GM21529 (cell line): Measurements from ENCODE around the gene ROS1.

Source experiments
- ATAC-seq: cut with Tn5 transposase; IDR thresholded peaks from one replicate; pipeline ENCODE4 v1.9.1; 2021; ENCODE audit not compliant: unreplicated experiment

Gene ROS1

DNA sequence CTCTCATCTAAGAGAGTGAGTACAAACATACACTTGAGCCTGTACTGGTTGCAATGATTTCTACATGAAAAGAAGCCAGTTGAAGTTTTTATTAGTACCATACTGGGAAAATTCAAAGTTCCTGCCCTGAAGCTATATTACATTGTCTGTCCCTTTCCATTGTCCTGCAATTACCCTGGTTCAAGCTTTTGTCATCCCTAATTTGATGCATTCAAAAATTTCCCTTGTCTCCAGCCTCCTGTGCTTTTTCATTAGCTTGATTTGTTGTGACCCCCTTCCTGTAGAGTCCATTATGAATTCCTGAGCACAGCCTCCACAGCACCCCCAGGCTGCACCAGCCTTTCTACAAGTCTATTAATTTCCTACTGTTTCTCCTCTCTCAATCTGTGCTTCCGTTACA lies 114.0 kb downstream of the ROS1 start:
- no peak for ATAC-seq

DNA sequence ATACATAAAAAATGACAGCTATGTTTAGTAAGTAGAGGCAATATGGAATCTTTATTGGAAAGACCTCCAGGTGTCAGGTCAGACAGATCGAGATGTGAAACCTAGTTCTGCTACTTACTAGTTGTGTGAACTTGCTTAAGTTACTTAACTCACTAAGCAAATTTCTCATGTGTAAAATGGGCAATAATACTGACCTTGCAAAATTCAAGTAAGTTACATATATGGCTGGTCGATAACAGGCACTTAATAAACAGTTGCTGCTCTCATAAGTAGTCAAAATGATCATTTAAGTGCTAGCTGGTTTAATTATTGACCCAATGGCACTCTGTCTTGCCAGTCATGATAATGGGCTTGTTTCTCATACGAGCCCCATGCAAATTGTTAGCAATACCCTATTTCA lies 114.4 kb downstream of the ROS1 start:
- ATAC-seq, result no peak

DNA sequence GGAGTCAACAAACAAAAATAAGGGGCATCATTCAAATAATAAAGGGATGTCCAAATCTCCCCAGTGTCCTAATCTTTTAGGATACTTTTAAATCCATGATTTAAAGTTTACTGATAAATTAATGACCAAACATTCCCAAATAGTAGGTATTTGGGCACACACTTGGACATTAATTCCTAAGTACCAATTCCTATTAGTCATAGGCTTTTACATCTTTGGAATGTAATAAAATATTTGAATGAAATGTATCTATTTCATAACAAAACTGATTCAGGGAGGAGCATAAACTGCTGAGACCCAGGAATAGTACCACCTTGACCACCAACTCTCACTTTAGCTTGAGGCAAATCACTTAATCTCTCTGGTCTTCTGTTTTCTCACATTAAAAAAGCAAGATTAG lies 116.1 kb downstream of the ROS1 start:
- no peak for ATAC-seq

DNA sequence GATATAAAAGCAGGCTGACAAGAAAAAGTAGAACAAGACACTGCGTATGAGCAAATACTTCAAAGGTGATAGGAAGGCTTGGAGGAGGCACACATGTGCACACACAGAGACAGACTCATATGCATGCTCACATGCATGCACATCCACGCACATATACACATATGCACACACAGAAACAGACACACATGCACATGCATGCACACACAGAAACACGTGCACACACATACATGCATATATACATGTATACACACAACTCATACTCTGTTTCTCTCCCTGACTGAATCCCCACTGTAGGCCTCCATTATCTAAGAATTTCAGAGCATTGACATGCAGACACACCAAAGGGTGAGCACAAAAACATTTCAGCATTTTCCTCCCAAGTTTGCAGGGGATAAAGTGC lies 116.7 kb downstream of the ROS1 start:
- no peak for ATAC-seq

DNA sequence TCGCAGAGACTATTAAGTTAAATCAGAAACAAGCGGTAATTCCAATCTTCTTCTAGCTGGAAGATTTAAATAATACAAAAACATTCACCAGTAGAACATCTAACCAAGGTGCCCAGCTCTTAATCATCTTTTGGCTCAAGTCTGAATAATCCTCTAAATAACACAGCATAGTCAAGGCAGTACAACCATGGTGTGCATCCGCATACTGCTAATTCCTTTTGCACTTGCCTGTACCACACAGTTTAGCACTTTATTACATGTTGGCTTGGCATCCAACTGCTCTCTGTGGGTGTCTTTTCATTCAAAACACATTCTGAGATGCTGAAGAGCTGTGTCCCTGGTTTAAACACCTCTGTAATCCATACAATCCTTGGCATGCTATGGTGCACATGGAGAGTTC lies 118.1 kb downstream of the ROS1 start:
- no peak for ATAC-seq

DNA sequence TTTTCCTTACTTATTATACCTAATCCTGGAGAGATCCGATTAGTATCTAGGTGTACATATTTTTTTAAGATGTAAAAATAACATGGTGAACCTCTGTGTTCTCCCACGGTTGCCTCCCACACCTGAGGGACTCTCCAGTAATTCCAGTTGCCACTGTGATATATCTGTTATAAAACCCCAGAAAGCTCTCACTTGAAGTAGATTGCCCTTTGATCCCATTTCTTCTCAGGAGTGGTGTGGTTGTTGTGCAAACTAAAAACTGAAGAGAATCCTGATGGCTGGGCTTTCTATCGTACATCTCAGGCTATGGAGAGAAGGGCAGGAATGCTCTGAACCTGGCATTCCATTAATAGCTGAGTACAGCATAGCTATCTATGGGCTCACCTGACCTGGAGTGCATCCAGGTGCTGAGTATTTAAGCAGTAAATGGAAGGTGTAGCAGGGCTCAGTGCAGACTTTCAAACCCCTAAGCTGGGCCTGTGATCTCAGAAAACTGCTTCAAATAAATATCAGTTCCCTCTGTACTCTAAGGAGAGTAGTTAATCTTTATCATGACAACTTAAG lies 119.4 kb downstream of the ROS1 start:
- ATAC-seq, result no peak

DNA sequence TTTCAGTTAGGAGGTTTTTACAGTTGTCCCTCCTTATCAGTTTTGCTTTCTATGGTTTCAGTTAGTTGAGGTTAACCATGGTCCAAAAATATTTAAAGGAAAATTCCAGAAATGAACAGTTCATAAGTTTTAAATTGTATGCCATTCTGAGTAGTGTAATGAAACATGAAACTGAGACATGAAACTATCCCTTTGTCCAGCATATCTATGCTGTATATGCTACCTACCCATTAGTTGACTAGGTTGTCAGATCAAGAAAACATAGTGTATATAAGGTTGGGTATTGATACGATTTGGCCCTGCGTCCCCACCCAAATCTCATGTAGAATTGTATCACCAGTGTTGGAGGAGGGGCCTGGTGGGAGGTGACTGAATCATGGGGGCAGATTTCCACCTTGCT lies 121.3 kb downstream of the ROS1 start:
- no peak for ATAC-seq

DNA sequence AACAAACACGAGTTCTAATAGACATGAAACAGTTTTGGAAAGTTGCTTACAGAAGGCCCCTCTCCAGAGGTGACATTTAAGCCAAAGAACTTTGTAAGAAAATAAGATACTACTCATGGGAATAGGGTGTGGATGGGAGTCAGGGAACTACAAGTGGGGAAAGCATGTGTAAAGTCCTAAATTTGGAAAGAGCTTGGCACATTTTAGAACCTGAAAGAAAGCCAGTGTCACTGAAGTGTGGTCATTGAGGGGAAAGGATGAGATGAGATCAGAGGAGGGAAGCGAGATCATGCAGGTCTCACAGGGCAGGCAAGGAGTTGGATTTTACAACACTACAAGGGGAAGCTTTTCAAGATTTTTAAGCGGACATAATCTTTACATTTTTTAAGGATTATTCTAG lies 122.4 kb downstream of the ROS1 start:
- no peak for ATAC-seq

DNA sequence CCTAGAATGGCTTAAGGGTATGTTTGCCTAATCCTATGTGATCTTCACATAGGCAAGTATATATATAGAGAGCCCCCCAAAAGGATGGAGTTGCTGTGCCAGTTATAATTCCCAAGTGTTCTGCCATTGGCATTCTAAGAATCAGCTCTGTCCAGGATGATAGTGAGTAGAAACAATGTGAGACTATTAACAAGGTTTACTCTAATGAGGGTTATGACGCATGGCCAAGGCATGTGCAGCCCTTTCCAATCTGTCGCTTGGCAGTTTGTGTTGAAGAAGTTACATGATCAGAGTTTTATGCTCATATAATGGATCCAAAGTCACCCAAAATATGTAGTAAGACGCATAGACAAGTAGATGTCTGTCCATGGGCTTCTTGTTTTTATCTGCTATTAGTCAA lies 126.8 kb downstream of the ROS1 start:
- ATAC-seq, result no peak

DNA sequence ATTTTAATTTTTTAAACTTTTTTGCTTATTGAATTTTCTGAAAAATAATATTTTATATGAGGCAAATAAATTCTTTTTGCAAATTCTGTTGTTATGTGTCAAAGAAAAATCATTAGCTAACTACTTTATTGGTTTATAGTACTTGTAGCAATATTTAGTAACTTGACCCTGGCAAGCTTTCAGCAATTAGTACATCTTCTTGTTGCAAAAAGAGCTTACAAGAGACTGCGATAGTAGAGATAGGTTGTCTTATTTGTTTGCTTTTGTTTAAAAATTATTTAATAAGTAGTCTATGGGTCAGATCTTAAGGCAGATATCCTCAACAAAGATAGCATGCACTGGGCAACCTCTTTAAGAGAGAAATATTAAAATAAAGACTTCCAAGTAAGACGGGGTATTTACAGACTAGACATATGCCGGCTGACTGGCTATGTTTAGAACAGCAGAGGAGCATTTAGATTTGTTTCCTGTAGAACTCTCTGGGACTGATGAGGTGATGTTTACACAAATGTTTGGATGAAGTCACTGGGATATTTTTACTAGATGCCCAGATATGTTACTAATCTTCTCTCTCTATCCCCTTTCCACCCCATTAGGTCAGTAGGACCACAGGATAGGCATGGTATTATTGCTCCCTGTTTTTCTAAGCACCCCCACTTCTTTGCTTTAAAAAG lies 135.4 kb downstream of the ROS1 start:
- ATAC-seq, result no peak

DNA sequence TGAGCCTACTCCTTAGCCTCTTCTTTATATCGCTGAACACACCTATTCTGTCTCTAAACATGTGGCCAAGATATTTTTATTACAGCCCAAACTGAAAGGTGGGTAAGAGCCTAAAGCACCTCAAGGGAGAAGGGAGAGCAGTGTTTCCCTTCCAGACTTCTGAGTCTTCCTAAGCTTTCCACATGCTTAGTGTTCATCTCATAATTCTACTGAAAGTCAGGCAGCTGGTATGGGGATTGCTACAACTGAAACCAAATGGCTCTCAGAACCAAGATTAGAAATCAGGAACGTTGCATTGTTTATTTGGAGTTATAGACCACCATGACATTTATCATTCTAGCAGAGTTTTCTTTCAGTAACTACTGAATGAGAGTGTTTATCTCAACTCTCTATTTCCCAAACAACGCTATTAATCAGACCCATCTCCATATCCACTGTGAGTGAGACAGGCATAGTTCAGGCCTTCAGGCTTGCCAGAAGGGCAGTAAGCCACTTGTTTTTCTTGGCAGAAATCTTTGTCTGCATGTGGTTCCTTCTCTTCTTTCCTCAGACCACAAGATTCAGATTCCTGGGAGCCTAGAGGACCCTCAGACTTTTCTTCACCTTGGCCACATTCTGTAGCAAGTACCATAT lies 137.5 kb downstream of the ROS1 start:
- ATAC-seq, result no peak

DNA sequence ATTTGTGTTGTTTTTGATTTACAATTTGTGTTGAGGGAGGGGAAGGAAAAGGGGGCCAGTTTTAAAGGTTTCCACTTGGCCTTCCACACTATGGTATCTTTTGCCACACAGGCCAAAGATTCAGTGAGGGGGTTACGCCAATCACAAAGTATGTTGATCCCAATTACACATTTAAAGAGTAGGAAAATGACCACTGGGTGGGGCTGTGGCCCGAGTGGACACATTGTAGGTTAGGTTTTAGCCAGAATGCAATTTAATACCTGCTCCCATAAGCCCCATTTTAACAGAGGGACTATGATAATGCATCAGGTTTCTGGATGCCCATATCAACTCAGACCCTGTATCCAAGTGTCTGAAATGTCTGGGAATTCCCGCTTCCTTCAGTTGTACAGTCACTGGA lies 144.8 kb downstream of the ROS1 start:
- ATAC-seq, result no peak

DNA sequence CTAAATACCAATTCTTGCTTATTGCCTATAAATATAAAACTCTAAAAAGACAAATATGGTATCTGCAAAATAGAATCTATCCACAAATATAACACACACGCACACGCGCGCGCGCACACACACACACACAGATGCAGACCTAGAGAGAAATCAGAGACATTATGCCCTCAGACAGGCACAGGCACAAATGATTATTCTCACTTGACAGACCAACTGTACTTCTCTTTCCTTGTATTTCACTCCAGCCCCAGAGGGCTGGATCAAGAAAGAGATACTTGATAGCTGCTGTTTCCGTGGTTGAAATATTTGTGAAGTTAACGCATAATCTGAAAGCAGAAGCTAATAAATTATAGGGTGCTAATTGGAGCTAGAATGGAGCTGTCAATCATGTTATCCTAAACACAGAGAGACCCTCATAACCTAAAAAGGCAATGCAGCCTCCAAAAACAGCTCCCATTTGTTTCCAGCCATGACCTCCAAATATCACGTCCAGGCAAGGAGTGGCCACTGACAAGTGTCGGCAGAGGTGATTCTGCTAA lies 148.9 kb downstream of the ROS1 start:
- no peak for ATAC-seq

DNA sequence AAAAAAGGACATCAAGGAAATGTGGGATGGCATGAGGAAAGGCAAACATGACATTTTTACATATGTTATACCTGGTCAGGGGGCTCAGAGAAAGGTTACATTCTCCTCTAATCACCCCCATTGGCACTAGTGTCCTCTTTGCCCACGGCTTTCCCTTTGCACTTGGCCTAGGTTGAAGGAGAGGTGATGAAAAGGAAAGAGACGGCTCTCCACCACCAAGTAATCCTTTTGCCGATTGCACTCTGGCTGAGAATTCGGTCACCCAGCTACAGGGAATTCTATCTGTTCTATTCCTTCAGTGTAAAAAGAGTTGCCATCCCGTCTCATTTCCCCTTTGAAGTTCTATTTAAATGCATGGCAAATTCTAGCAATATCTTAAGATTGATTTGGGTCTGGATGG lies 150.0 kb downstream of the ROS1 start:
- ATAC-seq, result no peak

DNA sequence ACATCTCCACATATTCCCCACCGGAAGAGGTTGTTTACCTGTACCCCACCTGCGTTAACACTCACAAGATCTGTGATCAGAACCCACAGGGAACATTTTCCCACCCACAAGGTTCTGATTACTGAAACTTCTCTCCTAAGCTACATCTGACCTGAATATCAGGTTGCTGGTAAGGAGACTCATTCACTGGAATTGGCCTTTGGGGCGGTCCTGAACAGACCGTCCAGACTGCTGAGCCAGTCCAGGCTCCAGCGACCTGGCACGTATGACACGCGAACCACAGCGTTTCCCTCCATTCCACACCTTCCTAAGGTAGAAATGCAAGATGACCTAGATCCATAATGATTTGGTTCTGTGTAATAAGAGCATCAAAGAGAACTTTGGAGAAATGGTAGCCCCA lies 150.5 kb downstream of the ROS1 start:
- no peak for ATAC-seq

DNA sequence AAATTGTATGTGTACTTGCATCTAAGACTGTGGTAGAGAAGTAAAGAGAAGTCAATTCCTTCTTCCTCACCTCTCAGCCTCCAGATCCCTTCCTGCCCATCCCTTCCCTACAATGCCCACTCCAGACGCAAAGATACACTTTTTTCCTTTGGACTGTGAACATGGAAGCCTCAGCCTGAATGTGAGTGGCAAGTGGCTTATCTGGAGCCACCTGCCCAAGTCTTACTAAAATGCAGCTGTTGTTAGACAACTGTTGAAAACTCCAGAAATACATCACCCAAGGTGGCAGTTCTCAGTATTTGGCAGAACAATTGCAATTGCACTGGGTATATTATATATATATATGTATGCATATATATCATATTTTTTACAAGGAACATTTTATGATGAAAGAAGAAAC lies 152.9 kb downstream of the ROS1 start:
- no peak for ATAC-seq

DNA sequence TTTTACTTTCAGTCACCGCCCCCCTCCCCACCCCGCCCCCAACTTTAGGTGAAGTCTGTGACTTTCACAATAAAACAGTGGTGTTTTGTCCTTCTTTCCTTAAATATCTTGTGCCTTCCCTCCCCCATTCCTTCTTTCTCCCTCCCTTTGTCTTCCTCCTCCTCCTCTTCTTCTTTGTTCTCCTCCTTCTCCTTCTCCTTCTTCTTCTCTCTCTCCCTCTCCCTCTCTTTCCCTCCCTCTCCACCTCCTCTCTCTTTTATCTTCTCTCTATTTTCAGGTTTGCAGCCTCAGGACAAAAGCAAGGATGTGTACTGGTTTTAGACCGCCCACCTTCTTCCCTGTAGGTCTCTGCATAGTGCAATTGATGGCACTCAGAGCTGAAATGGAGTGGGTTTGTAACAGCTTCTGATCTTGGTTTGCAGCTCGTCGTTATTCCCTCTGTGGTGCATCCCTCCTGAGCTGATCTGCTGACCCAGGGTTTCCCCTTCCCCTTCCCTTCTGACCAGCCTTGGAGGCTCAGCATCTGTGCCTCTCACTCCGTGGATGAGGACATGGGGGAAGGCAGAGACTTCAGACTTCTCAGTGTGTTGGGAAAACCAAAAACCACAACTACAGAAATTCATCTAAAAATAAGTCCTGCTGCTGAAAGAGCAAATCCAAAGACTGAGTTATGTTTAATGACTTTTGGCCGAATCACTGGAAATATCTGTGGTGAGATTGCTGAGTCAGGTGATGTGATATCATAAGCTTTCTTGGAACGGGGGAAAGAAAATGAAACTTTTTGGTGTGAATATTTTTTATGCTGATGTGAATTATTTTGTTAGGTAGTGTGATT lies 153.5 kb downstream of the ROS1 start:
- ATAC-seq, result no peak

DNA sequence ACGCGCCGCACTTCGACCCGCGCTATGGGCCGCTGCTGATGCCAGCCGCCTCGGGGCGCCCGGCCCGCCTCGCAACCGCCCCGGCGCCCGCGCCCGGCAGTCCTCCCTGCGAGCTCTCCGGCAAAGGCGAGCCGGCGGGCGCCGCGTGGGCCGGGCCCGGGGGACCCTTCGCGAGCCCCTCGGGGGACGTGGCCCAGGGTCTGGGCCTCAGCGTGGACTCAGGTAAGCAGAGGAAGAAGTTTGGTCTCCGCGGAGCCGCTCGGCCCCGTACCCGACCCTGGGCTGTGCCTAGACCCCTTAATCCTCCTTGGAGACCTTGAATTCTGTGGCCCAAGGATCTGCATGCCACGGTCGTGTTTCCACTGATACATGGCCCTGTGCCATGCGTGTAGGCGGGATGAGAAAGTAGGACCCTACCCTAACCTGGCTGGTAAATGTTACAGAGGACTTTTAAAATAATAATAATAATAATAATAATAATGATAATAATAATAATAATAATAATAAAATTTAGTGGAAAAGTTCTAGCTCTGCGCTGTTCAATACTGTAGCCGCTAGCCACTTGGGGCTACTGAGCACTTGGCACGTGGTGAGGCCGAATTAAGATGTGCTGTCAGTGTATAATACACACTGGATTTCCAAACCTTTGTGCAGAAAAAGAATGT lies 154.8 kb downstream of the ROS1 start:
- ATAC-seq, result no peak

DNA sequence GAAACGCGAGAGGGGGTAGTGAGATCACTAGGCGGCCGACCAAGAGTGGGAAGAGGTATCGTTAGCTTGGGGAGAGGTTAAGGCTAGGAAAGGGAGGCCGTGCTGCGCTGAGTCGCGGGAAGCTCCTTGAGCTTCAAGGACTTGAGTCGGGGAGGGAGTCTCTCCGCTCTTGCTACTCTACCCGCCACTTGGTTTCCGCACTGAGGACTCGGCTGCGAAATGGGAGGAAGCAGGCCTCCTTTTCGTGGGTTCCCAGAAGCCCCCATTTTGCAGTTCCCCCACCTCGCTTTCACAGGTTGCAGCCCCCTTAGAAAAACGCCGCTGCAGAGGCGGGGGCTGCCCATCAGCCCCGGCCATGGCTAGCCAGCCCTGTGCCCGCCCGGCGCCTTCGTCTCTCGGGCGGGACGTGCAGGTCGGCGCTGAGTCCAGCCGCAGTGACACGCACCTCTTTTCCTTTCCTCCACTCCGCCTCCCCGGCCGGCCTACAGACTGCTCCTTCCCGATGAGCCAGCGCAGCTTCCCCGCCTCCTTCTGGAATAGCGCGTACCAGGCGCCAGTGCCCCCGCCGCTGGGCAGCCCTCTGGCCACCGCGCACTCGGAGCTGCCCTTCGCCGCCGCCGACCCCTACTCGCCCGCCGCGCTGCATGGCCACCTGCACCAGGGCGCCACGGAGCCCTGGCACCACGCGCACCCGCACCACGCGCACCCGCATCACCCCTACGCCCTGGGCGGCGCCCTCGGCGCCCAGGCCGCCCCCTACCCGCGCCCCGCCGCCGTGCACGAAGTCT lies 155.5 kb downstream of the ROS1 start:
- ATAC-seq, result no peak

DNA sequence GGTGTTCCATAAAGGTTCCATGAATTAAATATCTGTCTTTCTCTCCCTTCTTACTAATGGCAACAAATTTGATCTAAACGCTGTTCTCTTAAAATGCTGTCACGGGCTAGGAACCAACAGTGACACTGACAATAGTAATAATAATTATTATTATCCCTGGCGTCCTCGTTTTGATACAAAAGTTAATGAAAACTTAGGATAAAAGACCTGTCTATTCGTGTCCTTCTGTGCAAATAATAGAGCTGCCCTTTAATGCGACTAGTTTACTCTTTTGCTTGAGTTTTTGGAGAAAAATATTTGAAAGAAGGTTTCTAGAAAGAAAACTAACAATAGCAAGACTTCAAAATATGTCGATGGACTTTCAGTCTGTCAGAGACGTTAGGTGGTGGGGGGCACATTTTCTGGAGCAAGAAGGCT lies 156.1 kb downstream of the ROS1 start:
- no peak for ATAC-seq
